ENCODE measurements around the gene UCMA.
"Not testable (repeated sequence)": the region's sequence is repeated elsewhere in the genome, so short reads cannot be mapped to it uniquely, and the experiment has no call there.

The UCMA gene

GRCh38 chr10:13234172-13234571 is at the start of gene UCMA:
UCMA (minus strand) TSS chr10:13234374; CDS start chr10:13234258, 116 bp downstream.
- Mint-ChIP-seq H3K4me1 (no peaks in the 10 kb centered on the region), H3K4me3 (no peak within 1 kb of the TSS), H3K36me3 (ENCODE audit: low read depth) (no peaks in the 10 kb centered on the region), H3K27me3 (no peaks in the 10 kb centered on the region), H3K27ac (no peak within 1 kb of the TSS), H3K9me3 (no peaks in the 10 kb centered on the region)
- DNase-seq (no peak), ATAC-seq (no peak)

- H3K27me3 Mint-ChIP-seq; H3K27ac Mint-ChIP-seq; H3K36me3 Mint-ChIP-seq (ENCODE audit: low read depth); H3K9me3 Mint-ChIP-seq; H3K4me3 Mint-ChIP-seq; H3K4me1 Mint-ChIP-seq; ATAC-seq; DNase-seq: not testable (repeated sequence)
Measured at GRCh38 chr10:13282348-13282747, 48.2 kb upstream of the UCMA start.

DNA sequence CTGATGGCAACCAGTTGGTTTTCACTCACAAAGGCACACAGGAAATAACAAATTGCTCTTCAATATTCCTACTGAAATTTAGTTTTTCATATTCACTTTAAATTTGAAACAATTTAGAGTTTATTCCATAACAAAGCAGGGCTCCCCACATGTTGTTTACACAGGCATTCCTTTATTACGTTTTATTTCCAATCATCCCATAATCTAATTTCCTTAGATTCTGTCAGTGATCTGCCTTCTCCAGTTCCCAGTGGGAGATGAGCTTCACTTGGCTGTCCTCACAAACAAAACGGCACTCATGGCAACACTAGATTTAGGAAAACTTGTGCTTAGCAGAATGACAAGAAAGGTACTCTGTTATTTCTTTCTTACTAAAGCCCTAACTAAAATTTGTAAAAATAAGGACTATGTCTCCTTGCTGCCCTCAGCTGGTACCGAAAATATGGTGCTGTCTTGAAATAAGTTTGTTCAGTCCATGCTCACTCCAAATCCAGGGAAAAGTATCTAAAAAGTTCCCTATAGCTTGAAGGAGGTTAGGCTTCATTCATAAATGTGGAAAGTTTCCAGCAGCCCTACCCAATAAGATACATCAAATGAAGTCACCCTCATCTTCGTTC is 42.7 kb upstream of the UCMA start:
- DNase-seq = no peak
- Mint-ChIP-seq H3K4me1 (no peaks in the 10 kb centered on the region), H3K27ac (no peak overlapping the region), H3K9me3 (no peaks in the 10 kb centered on the region), H3K36me3 (ENCODE audit: low read depth) (peaks cover 4% of the 10 kb centered on the region), H3K27me3 (no peaks in the 10 kb centered on the region), H3K4me3 (no peak overlapping the region)
- ATAC-seq = no peak

- not testable (repeated sequence) for ATAC-seq; H3K4me3 Mint-ChIP-seq; H3K27ac Mint-ChIP-seq; H3K27me3 Mint-ChIP-seq; H3K36me3 Mint-ChIP-seq (ENCODE audit: low read depth); H3K4me1 Mint-ChIP-seq; H3K9me3 Mint-ChIP-seq; DNase-seq
Measured at GRCh38 chr10:13276146-13276545, 42.0 kb upstream of the UCMA start.

- no peaks in the 10 kb centered on the region for H3K27me3 Mint-ChIP-seq
- no peak overlapping the region for H3K27ac Mint-ChIP-seq
- peaks cover 1% of the 10 kb centered on the region for H3K36me3 Mint-ChIP-seq (ENCODE audit: low read depth)
- H3K4me1 Mint-ChIP-seq = peaks cover 2% of the 10 kb centered on the region
- no peak for ATAC-seq
- no peak for DNase-seq
- no peaks in the 10 kb centered on the region for H3K9me3 Mint-ChIP-seq
- H3K4me3 Mint-ChIP-seq = no peak overlapping the region
Measured at GRCh38 chr10:13272164-13272571, 38.0 kb upstream of the UCMA start.

- H3K4me1 Mint-ChIP-seq = peaks cover 2% of the 10 kb centered on the region
- ATAC-seq = no peak
- H3K27me3 Mint-ChIP-seq = no peaks in the 10 kb centered on the region
- H3K27ac Mint-ChIP-seq = no peak overlapping the region
- no peak overlapping the region for H3K4me3 Mint-ChIP-seq
- H3K9me3 Mint-ChIP-seq = no peaks in the 10 kb centered on the region
- H3K36me3 Mint-ChIP-seq (ENCODE audit: low read depth) = peaks cover under 1% of the 10 kb centered on the region
- peak; percentile 46 for DNase-seq
Measured at GRCh38 chr10:13271552-13272163, 37.5 kb upstream of the UCMA start.

GRCh38 chr10:13270877-13271551 is 36.8 kb upstream of the UCMA start:
- Mint-ChIP-seq H3K27me3 (peaks cover 1% of the 10 kb centered on the region), H3K36me3 (ENCODE audit: low read depth) (no peaks in the 10 kb centered on the region), H3K4me3 (no peak overlapping the region), H3K9me3 (no peaks in the 10 kb centered on the region), H3K4me1 (peaks cover 2% of the 10 kb centered on the region), H3K27ac (no peak overlapping the region)
- DNase-seq (no peak), ATAC-seq (no peak)

GRCh38 chr10:13268841-13269240 is 34.7 kb upstream of the UCMA start:
- Mint-ChIP-seq H3K4me3 (no peak overlapping the region), H3K4me1 (peaks cover 2% of the 10 kb centered on the region), H3K27me3 (peaks cover 4% of the 10 kb centered on the region), H3K36me3 (ENCODE audit: low read depth) (no peaks in the 10 kb centered on the region), H3K27ac (no peak overlapping the region), H3K9me3 (no peaks in the 10 kb centered on the region)
- ATAC-seq (no peak), DNase-seq (no peak)

- peaks cover 2% of the 10 kb centered on the region for H3K4me1 Mint-ChIP-seq
- ATAC-seq = no peak
- H3K4me3 Mint-ChIP-seq = no peak overlapping the region
- H3K27ac Mint-ChIP-seq = no peak overlapping the region
- H3K9me3 Mint-ChIP-seq = no peaks in the 10 kb centered on the region
- H3K36me3 Mint-ChIP-seq (ENCODE audit: low read depth) = no peaks in the 10 kb centered on the region
- peaks cover 8% of the 10 kb centered on the region for H3K27me3 Mint-ChIP-seq
- DNase-seq = no peak
Measured at GRCh38 chr10:13268310-13268709, 34.1 kb upstream of the UCMA start.

DNA sequence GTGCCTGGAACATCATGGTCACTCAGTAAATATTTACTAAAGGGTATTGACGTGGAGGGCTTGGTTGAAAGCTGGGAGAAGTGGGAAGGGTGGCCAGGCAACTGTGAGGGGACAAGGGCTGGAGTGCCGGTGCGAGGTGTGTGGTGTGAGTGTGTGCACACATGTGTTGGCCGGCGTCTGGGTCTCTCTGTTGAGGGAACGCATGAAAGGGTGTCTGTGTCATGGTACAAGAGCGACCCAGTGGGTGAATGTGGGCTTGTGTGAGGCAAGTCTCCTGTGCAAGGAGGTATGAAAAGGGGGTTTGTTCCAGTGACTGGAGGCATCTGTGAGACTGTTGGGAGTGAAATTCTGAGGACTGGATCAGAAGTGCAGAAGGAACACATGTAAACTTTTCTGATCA is 29.4 kb upstream of the UCMA start:
- Mint-ChIP-seq H3K4me1 (no peaks in the 10 kb centered on the region), H3K9me3 (no peaks in the 10 kb centered on the region), H3K27me3 (peaks cover 14% of the 10 kb centered on the region), H3K36me3 (ENCODE audit: low read depth) (no peaks in the 10 kb centered on the region), H3K27ac (no peak overlapping the region), H3K4me3 (no peak overlapping the region)
- ATAC-seq (no peak), DNase-seq (no peak)

- H3K9me3 Mint-ChIP-seq = no peaks in the 10 kb centered on the region
- no peak for DNase-seq
- no peak overlapping the region for H3K4me3 Mint-ChIP-seq
- H3K4me1 Mint-ChIP-seq = no peaks in the 10 kb centered on the region
- peaks cover 16% of the 10 kb centered on the region for H3K27me3 Mint-ChIP-seq
- no peak overlapping the region for H3K27ac Mint-ChIP-seq
- peaks cover 2% of the 10 kb centered on the region for H3K36me3 Mint-ChIP-seq (ENCODE audit: low read depth)
- ATAC-seq = no peak
Measured at GRCh38 chr10:13262433-13262832, 28.3 kb upstream of the UCMA start.

DNA sequence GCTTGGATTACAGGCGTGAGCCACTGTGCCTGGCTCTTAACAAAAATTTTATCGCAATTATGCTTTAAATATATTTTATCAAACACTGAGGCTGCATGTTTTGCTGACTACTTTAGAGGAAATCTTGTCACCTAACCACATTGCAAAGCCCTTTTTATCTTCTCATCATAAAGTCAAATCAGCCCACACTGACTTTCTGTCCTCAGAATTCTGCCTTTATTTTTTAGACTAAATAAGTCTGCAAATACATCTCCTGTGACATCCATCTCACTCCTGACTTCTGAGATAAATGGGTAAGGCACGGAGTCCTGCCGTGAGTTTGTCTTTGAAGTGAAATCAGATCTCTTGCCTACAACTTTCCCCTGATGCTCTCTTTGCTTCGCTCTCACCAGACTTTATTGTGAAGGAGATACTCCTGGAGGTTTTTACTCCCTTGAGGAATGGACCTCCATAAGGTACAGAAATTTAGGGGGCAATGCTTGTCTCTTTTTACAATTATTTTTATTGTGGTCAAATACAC is 23.5 kb upstream of the UCMA start:
- H3K27ac Mint-ChIP-seq = no peak overlapping the region
- no peak for ATAC-seq
- H3K9me3 Mint-ChIP-seq = no peaks in the 10 kb centered on the region
- peaks cover 2% of the 10 kb centered on the region for H3K36me3 Mint-ChIP-seq (ENCODE audit: low read depth)
- peaks cover 9% of the 10 kb centered on the region for H3K27me3 Mint-ChIP-seq
- H3K4me3 Mint-ChIP-seq = no peak overlapping the region
- DNase-seq = no peak
- H3K4me1 Mint-ChIP-seq = no peaks in the 10 kb centered on the region

- peaks cover 2% of the 10 kb centered on the region for H3K36me3 Mint-ChIP-seq (ENCODE audit: low read depth)
- H3K4me1 Mint-ChIP-seq = no peaks in the 10 kb centered on the region
- H3K9me3 Mint-ChIP-seq = no peaks in the 10 kb centered on the region
- ATAC-seq = no peak
- no peak overlapping the region for H3K27ac Mint-ChIP-seq
- DNase-seq = no peak
- H3K4me3 Mint-ChIP-seq = no peak overlapping the region
- peaks cover 7% of the 10 kb centered on the region for H3K27me3 Mint-ChIP-seq
Measured at GRCh38 chr10:13256627-13257026, 22.5 kb upstream of the UCMA start.

DNA sequence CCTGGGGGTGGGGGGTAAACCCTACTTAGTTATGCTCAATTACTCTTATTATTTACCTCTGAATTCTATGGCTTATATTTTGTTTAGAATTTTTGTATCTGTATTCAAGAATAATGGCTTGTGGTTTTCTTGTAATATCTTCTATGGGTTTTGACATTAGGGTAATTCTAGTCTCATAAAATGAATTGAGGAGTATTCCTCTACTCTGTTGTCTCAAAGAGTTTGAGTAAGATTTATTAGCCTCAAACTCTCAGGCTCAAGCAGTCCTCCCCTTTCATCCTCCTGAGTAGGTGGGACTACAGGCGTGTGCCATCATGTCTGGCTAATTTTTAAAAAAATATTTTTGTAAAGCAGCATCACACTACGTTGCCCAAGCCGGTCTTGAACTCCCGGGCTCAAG is 19.6 kb upstream of the UCMA start:
- H3K27ac Mint-ChIP-seq = no peak overlapping the region
- H3K27me3 Mint-ChIP-seq = peaks cover 7% of the 10 kb centered on the region
- H3K4me3 Mint-ChIP-seq = no peak overlapping the region
- no peak for ATAC-seq
- no peaks in the 10 kb centered on the region for H3K4me1 Mint-ChIP-seq
- no peaks in the 10 kb centered on the region for H3K9me3 Mint-ChIP-seq
- peaks cover 2% of the 10 kb centered on the region for H3K36me3 Mint-ChIP-seq (ENCODE audit: low read depth)
- DNase-seq = no peak

GRCh38 chr10:13247784-13248183 is 13.6 kb upstream of the UCMA start:
- no peaks in the 10 kb centered on the region for H3K4me1 Mint-ChIP-seq
- H3K4me3 Mint-ChIP-seq = no peak overlapping the region
- no peaks in the 10 kb centered on the region for H3K9me3 Mint-ChIP-seq
- H3K27ac Mint-ChIP-seq = no peak overlapping the region
- DNase-seq (no peak), ATAC-seq (no peak)
- no peaks in the 10 kb centered on the region for H3K36me3 Mint-ChIP-seq (ENCODE audit: low read depth)
- H3K27me3 Mint-ChIP-seq = no peaks in the 10 kb centered on the region

Data from activated naive CD8-positive, alpha-beta T cell treated with anti-CD3 and anti-CD28 coated beads, Interleukin-2, amount 50 U/mL, for 24 hours (primary cell).